BE2C (cell line): ENCODE data around the gene RPS6KA2.

ENCODE experiments used
- DNase-seq: peaks from one replicate; pipeline ENCODE4 v3.0.0-alpha.2; 2020
- H3K27me3 ChIP-seq: fragments of 250-450 bp; sonication (Bioruptor Pico); 2 replicates; pipeline ENCODE4 v1.5.1; 2020; ENCODE audit warnings: mild to moderate bottlenecking
- H3K36me3 ChIP-seq: fragments of 250-450 bp; sonication (Bioruptor Pico); 2 replicates; pipeline ENCODE4 v1.5.1; 2020; ENCODE audit warnings: mild to moderate bottlenecking
- H3K4me1 ChIP-seq: fragments of 250-450 bp; sonication (Bioruptor Pico); 2 replicates; pipeline ENCODE4 v1.5.1; 2020
- H3K4me3 ChIP-seq: 2 replicates; pipeline ENCODE4 v1.5.1; 2011; ENCODE audit warnings: low read depth, low read length
- H3K9me3 ChIP-seq: fragments of 250-450 bp; sonication (Bioruptor Pico); 2 replicates; pipeline ENCODE4 v1.5.1; 2020
- TF ChIP-seq, protein P1 (sequence below): IDR thresholded peaks from 2 replicates; pipeline ENCODE4 v1.5.1; 2012; ENCODE audit warnings: mild to moderate bottlenecking, low read depth, low read length

RPS6KA2 gene

DNA sequence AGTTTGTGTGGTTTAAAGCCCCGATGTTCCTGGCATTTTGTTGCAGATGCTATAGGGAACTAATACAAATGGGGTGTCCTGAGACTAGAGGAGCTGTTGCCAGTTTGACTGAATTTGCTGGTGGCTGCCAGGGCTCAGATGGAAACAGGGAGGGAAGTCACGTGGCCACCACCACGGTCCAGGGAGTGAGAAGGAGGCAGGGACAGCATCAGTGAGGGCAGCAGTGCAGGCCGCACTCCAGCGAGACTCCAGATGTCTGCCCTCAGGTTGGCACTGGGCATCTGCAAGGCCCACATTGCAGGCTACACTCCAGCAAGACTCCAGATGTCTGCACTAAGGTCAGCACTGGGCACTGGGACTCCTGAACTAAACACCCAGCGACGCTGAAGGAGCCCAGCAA lies 126.8 kb downstream of the RPS6KA2 start:
- TF ChIP-seq, protein P1, sequence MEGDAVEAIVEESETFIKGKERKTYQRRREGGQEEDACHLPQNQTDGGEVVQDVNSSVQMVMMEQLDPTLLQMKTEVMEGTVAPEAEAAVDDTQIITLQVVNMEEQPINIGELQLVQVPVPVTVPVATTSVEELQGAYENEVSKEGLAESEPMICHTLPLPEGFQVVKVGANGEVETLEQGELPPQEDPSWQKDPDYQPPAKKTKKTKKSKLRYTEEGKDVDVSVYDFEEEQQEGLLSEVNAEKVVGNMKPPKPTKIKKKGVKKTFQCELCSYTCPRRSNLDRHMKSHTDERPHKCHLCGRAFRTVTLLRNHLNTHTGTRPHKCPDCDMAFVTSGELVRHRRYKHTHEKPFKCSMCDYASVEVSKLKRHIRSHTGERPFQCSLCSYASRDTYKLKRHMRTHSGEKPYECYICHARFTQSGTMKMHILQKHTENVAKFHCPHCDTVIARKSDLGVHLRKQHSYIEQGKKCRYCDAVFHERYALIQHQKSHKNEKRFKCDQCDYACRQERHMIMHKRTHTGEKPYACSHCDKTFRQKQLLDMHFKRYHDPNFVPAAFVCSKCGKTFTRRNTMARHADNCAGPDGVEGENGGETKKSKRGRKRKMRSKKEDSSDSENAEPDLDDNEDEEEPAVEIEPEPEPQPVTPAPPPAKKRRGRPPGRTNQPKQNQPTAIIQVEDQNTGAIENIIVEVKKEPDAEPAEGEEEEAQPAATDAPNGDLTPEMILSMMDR: no peak
- peaks cover 14% of the 10 kb centered on the region for H3K36me3 ChIP-seq

DNA sequence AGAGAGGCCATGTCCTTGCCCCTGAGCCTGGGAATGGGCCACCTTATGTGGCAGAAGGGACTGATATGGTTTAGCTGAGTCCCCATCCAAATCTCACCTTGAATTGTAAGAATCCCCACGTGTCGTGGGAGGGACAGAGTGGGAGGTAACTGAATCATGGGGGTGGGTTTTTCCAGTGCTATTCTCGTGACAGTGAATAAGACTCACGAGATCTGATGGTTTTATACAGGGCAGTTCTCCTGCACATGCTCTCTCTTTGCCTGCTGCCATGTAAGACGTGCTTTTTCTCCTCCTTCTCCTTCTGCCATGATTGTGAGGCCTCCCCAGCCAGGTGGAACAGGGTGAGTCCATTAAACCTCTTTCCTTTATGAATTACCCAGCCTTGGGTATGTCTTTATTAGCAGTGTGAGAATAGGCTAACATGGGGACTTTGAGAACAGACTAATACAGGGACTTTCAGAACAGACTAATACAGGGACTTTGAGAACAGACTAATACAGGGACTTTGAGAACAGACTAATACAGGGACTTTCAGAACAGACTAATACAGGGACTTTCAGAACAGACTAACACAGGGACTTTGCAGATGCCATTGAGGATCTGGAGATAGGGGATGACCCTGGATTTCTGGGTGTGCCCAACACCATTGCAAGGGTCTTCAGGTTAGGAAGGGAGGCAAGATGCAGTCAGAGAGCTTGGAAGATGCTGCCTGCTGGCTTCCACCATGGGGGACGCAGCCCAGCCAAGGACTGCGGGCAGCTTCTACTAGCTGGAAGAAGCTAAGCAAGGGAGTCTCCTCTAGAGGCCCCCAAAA lies 127.5 kb downstream of the RPS6KA2 start:
- TF ChIP-seq, protein P1: no peak
- Histone ChIP-seq H3K36me3 (peaks cover 21% of the 10 kb centered on the region), H3K27me3 (no peaks in the 10 kb centered on the region), H3K4me1 (peaks cover 11% of the 10 kb centered on the region), H3K4me3 (no peak overlapping the region), H3K9me3 (no peaks in the 10 kb centered on the region)
- no peak for DNase-seq

More for the DNA sequence above, 126.8 kb downstream of the RPS6KA2 start:
- Histone ChIP-seq H3K4me3 (no peak overlapping the region), H3K4me1 (peaks cover 7% of the 10 kb centered on the region), H3K9me3 (no peaks in the 10 kb centered on the region), H3K27me3 (no peaks in the 10 kb centered on the region)
- DNase-seq: no peak

DNA sequence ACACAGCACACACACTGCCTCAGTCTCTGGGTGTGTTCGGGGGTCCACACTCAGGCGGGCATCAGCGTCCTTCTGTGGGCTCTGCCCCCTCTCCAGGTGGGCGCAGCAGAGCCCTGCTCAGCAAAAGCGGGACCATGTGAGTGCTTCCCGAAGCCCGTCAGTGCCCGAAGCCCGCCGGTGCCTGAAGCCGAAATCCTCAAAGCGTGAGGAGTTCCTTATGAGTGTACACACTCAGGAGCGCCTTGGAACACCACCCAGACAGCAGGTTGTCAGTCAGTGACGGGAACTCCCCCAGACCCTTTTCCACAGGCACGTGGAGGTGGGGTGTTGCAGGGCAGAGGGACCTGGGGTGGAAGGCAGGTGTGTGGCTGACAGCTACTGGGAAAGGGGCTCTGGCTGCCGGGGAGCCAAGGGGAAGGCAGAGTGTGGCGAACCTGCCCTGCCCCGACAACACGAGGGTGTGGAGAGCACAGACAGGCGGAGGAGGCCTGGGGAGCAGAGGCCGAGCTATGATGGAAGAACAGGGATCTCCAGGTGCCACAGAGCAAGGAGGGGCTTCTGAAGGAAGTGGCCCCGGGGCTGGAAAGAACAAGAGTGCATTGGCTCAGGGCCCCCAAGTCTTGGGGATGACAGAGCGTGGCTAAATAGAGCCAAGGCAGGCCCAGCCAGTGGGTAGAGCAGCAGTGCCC lies 128.2 kb downstream of the RPS6KA2 start:
- H3K4me3 ChIP-seq: no peak overlapping the region
- no peaks in the 10 kb centered on the region for H3K27me3 ChIP-seq
- H3K36me3 ChIP-seq: peaks cover 17% of the 10 kb centered on the region
- TF ChIP-seq, protein P1: no peak
- H3K9me3 ChIP-seq: no peaks in the 10 kb centered on the region
- peaks cover 11% of the 10 kb centered on the region for H3K4me1 ChIP-seq
- DNase-seq: no peak

DNA sequence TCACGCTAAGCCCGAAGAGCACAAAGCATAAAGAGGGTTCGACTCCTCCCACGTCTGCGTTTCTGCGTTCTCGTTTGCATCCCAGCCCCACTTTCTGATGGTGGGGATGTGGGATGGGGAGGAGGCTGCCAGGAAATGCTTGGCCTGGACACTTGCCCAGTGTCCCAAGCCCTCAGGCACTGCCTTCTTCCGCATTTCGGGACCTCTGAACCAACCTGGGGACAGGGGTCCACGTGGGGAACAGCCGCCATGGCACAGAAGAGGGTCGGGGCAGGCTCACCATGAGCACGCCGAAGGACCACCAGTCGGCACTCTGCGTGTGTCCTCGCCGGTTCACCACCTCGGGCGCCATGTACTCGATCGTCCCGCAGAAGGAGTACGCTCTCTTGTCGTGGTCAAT lies 128.8 kb downstream of the RPS6KA2 start:
- Histone ChIP-seq H3K9me3 (no peaks in the 10 kb centered on the region), H3K36me3 (peaks cover 17% of the 10 kb centered on the region), H3K4me1 (peaks cover 11% of the 10 kb centered on the region), H3K4me3 (no peak overlapping the region), H3K27me3 (no peaks in the 10 kb centered on the region)
- TF ChIP-seq, protein P1: no peak
- no peak for DNase-seq

DNA sequence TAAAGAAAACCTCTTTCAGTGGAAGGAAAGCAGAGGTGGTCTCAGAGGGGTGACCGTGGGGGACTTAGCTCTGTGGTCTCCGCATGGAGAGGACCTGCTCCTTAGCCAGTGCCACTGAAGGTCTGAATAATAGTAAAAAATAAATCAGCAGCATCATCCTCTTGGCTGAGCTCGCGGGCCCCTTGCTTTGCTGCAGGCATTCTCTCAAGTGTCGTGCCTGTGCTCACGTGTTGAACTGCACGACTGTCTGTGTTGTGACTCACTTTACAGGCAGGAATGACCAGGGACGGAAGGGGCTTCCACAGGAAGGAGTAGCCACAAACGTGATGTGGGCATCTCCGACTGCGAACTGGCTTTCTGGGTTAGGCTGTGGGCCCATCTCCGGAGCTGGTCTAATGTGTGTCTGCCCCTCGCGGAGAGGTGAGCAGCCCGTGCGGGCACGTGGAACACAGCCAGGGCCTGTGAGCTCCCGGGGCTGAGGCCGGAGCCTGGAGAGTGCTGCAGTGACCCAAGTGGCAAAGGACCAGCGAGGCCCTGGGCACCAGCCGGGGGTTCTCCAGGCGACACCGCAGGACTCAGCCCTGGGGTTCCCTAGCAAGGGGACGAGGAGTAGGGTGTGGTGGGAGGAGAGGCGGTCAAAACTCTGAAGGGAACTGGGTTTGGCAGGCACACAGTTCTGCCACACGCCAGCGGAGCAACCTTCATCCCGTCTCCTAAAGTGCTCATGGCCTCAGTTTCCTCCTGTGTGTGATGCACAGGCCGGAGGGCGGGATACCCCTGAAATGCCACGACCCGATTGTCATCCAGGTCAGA lies 129.8 kb downstream of the RPS6KA2 start:
- H3K9me3 ChIP-seq: no peaks in the 10 kb centered on the region
- no peak overlapping the region for H3K4me3 ChIP-seq
- TF ChIP-seq, protein P1: no peak
- H3K4me1 ChIP-seq: peaks cover 12% of the 10 kb centered on the region
- H3K36me3 ChIP-seq: peaks cover 14% of the 10 kb centered on the region
- H3K27me3 ChIP-seq: no peaks in the 10 kb centered on the region
- no peak for DNase-seq
